GM12878 (cell line): ENCODE results near the gene DYNC2H1. TPM values are rescaled to one million over a fixed set of nuclear protein-coding genes. Genes with fewer than 3 reads are reported as not detected.

Source experiments
- ATAC-seq: fragments of 200-7000 bp; cut with Tn5 transposase; 3 replicates; pipeline ENCODE4 v1.9.1; 2020; ENCODE audit warnings: mild to moderate bottlenecking, moderate library complexity
- BruUV-seq: library from RNA; stranded (reverse); fragments of 400-500 nt; replicated peaks from 2 replicates; lab custom pipeline; 2021; lab: Mats Ljungman, UMichigan
- CTCF ChIA-PET: fragments of 300-600 bp; sonication (Branson Sonifier 250); formaldehyde crosslinking; extraction: SDS; loops from one replicate; lab custom pipeline; 2021; ENCODE audit warnings: inconsistent platforms; lab: Yijun Ruan, JAX
- POLR2A ChIA-PET: fragments of 350-600 bp; formaldehyde crosslinking; extraction: SDS; loops from one replicate; lab custom pipeline; 2021; ENCODE audit warnings: inconsistent platforms; lab: Charles Lee
- RAD21 ChIA-PET: fragments of 300-600 bp; sonication (Branson Sonifier 250); formaldehyde crosslinking; loops from one replicate; lab custom pipeline; 2023; ENCODE audit warnings: antibody characterized with exemption; ENCODE audit not compliant: unreplicated experiment; lab: Charles Lee
- SMC1A ChIA-PET: fragments of 300-600 bp; sonication (Branson Sonifier 250); formaldehyde crosslinking; loops from one replicate; lab custom pipeline; 2023; ENCODE audit not compliant: unreplicated experiment, uncharacterized antibody; lab: Charles Lee
- DNase-seq: peaks from one replicate; pipeline ENCODE4 v3.0.0-alpha.2; 2011; ENCODE audit warnings: low read depth, low spot score
- FAIRE-seq: peaks from 3 replicates; lab custom pipeline; 2011; peaks lifted over from hg19 to GRCh38; lab: Jason Lieb, UNC
- H2AFZ ChIP-seq: 2 replicates; pipeline ENCODE4 v1.6.0; 2011; ENCODE audit warnings: low read depth, low read length, control low read depth; ENCODE audit not compliant: control insufficient read depth
- H3K27ac ChIP-seq: 2 replicates; pipeline ENCODE4 v1.5.1; 2011; ENCODE audit warnings: control low read depth; ENCODE audit not compliant: control insufficient read depth, insufficient read depth
- H3K27me3 ChIP-seq, 2 experiments: replicated peaks in 1 of 2; 2 replicates each; pipeline versions ENCODE4 v1.6.0 to v1.6.1; 2011; ENCODE audit warnings: low read length in 1 of 2; ENCODE audit not compliant: control insufficient read depth in 2 of 2, insufficient read depth in 2 of 2
- H3K36me3 ChIP-seq, 2 experiments: 2 replicates each; pipeline ENCODE4 v1.5.1; 2011; ENCODE audit warnings: low read length in 1 of 2; ENCODE audit not compliant: control insufficient read depth in 2 of 2, insufficient read depth in 2 of 2
- H3K4me1 ChIP-seq: 2 replicates; pipeline ENCODE4 v1.6.1; 2011; ENCODE audit warnings: mild to moderate bottlenecking, low read length, moderate library complexity, mixed read lengths; ENCODE audit not compliant: control insufficient read depth, insufficient read depth
- H3K4me2 ChIP-seq: 2 replicates; pipeline ENCODE4 v1.6.0; 2011; ENCODE audit warnings: control low read depth; ENCODE audit not compliant: control insufficient read depth, insufficient read depth
- H3K4me3 ChIP-seq: fragments of 200-600 bp; sonication (generic); 2 replicates; pipeline ENCODE4 v1.5.1; 2016
- H3K79me2 ChIP-seq: 2 replicates; pipeline ENCODE4 v1.6.0; 2011; ENCODE audit warnings: low read length; ENCODE audit not compliant: control insufficient read depth, insufficient read depth
- H3K9ac ChIP-seq: 2 replicates; pipeline ENCODE4 v1.8.0; 2011; ENCODE audit warnings: low read length, control low read depth, mixed read lengths; ENCODE audit not compliant: control insufficient read depth, insufficient read depth
- H3K9me3 ChIP-seq: replicated peaks from 3 replicates; pipeline ENCODE4 v1.5.1; 2011; ENCODE audit warnings: mild to moderate bottlenecking, low read length; ENCODE audit not compliant: control insufficient read depth, insufficient read depth
- H4K20me1 ChIP-seq: 2 replicates; pipeline ENCODE4 v1.6.0; 2011; ENCODE audit not compliant: control insufficient read depth, insufficient read depth
- BHLHE40 ChIP-seq, 2 experiments: fragments of 450-650 bp in 1 of 2; IDR thresholded peaks; 2 replicates each; pipeline ENCODE4 v1.6.1; 2011 to 2017; ENCODE audit warnings: low read depth in 2 of 2, borderline replicate concordance in 1 of 2, improper control_type of control experiment in 1 of 2, low read length in 1 of 2, mild to moderate bottlenecking in 1 of 2
- CHD2 ChIP-seq: IDR thresholded peaks from 2 replicates; pipeline ENCODE4 v1.6.1; 2011; ENCODE audit warnings: low read depth, low read length, improper control_type of control experiment, borderline replicate concordance
- CREB1 ChIP-seq: IDR thresholded peaks from 2 replicates; pipeline ENCODE4 v1.6.1; 2012; ENCODE audit warnings: low read depth, mild to moderate bottlenecking, inconsistent platforms
- DPF2 ChIP-seq: fragments of 450-650 bp; IDR thresholded peaks from 2 replicates; pipeline ENCODE4 v1.6.1; 2017; ENCODE audit warnings: mild to moderate bottlenecking
- PAX8 ChIP-seq: fragments of 450-650 bp; IDR thresholded peaks from 2 replicates; pipeline ENCODE4 v1.6.1; 2017; ENCODE audit warnings: mild to moderate bottlenecking, moderate library complexity
- RAD21 ChIP-seq: IDR thresholded peaks from 2 replicates; pipeline ENCODE4 v1.6.1; 2011; ENCODE audit warnings: mild to moderate bottlenecking, low read depth, low read length, moderate library complexity; ENCODE audit not compliant: insufficient read depth
- RUNX3 ChIP-seq: IDR thresholded peaks from 2 replicates; pipeline ENCODE4 v1.6.1; 2012; ENCODE audit warnings: low read length, inconsistent platforms
- ZBED1 ChIP-seq: IDR thresholded peaks from 2 replicates; pipeline ENCODE4 v1.6.1; 2016; ENCODE audit warnings: borderline replicate concordance
- WGBS: methylation state at CpG from one replicate; pipeline ENCODE4 v1.1.6; 2016; ENCODE audit warnings: low lambda C conversion rate; ENCODE audit not compliant: insufficient replicate concordance, insufficient coverage; ENCODE audit errors: missing lambda C conversion rate; 5-methylcytosine and 5-hydroxymethylcytosine counted together
- in situ Hi-C: fragments of 300-500 bp; cut with MboI; formaldehyde crosslinking; loops from 9 replicates; pipeline ENCODE4 v1.14.3; 2018; ENCODE audit warnings: mixed read lengths
- intact Hi-C: fragments of 100-400 bp; cut with micrococcal nuclease; formaldehyde crosslinking; loops from one replicate; pipeline ENCODE4 v1.14.2; 2022; ENCODE audit not compliant: unreplicated experiment
- polyA plus RNA-seq, 11 experiments: library from polyadenylated mRNA; depleted of rRNA in 4 of 11; unstranded in 6 of 11; stranded (reverse) in 5 of 11; fragments of >200 nt; fragmentation: Nextera tagmentation in 4 of 11; fragmentation: Illumina TruSeq in 1 of 11; extraction: Ambion mirVana in 4 of 11; extraction: Trizol in 1 of 11; gene quantifications; 1 replicate in 1 of 11; 2 replicates in 10 of 11; pipeline versions ENCODE4 v1.2.1 to v1.2.3, GENCODE V29; 2011 to 2016; ENCODE audit warnings: inconsistent platforms in 2 of 11, missing spikeins in 2 of 11, low read depth in 1 of 11
- total RNA-seq, 4 experiments: library from RNA; depleted of rRNA in 3 of 4; stranded (reverse); fragments of >200 nt in 3 of 4; fragmentation: Illumina TruSeq in 1 of 4; extraction: Trizol in 1 of 4; gene quantifications; 2 replicates each; pipeline versions ENCODE4 v1.2.1 to v1.2.3, GENCODE V29; 2013 to 2021
- TF ChIP-seq, protein P1 (sequence below): fragments of 450-650 bp; IDR thresholded peaks from 2 replicates; pipeline ENCODE4 v1.6.1; 2018; ENCODE audit warnings: mild to moderate bottlenecking, low read depth, moderate library complexity; ENCODE audit not compliant: partially characterized antibody
- TF ChIP-seq, protein P2 (sequence below): fragments of 450-650 bp; IDR thresholded peaks from 2 replicates; pipeline ENCODE4 v1.6.1; 2017; ENCODE audit warnings: borderline replicate concordance
- TF ChIP-seq, protein P3 (sequence below): fragments of 450-650 bp; IDR thresholded peaks from 2 replicates; pipeline ENCODE4 v1.6.1; 2017; ENCODE audit warnings: mild to moderate bottlenecking, moderate library complexity
- TF ChIP-seq, protein P4 (sequence below): fragments of 450-650 bp; IDR thresholded peaks from 2 replicates; pipeline ENCODE4 v1.6.1; 2018; ENCODE audit warnings: borderline replicate concordance, mild to moderate bottlenecking; ENCODE audit not compliant: partially characterized antibody

Gene DYNC2H1
- total and polyA plus RNA-seq, 10 of the 15 experiments (the other 5 are each of a cell fraction or from before 2014, with no cell fraction given): 0.12 to 3.9 (median 0.23) TPM; not detected in 2

DNA sequence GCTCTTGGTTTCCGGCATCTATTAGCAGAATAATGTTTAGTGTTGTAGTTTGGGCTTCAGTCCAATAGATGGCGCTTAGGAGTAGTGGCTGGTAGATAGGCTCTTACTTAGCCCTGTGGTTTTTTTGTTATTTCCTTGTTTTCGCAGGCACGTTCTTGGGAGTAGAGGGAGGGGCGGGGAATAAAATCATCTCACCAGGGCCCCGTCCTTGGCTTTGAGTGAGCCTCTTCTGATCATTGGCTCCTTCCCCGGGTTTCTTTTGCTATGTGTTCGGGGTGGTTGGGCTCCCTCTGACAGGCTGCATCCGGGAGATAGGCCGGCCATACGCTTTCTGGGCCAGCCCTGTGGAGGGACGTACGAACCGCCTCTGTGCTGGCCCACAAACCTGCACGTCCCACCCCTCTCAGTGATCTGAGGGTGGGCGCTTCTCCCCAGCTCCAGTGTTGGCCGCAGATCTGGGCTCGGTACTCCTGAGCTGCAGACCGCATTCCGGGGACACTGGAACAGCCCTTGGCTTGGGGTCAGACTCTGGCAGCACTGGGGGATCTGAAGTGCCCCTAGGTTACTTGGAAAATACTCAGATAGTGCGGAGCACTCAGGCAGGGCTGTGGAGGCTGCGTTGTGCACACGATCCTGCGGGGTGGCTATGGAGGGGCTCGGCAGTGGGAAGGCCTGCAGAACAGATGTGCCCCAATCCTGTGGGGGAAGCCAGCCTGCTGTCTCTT is 217.0 kb downstream of the DYNC2H1 start:
- DNase-seq: peak; percentile 17
- no peaks in the 10 kb centered on the region for H3K79me2 ChIP-seq
- ATAC-seq: peak; percentile 97
- FAIRE-seq: peak; percentile 56
- H3K9ac ChIP-seq: no peak overlapping the region
- peak overlapping the region; percentile 58 for H2AFZ ChIP-seq
- H4K20me1 ChIP-seq: no peaks in the 10 kb centered on the region
- CTCF ChIA-PET: interaction anchor here (0.6 to 2.0 kb wide), 8 partner anchors 11 to 1287 kb away, joined by 3 to 17 read pairs (median 4); no protein-coding TSS in a partner anchor
- BruUV-seq: no TSS peak
- RAD21 ChIA-PET: no interaction called here
- in situ Hi-C loops (loop anchor here (5.0 kb wide), 1 partner anchor 276 kb away; no protein-coding TSS in a partner anchor), intact Hi-C loops (loop anchor here (2.0 kb wide), 1 partner anchor 275 kb away; no protein-coding TSS in a partner anchor)
- H3K4me2 ChIP-seq: no peak overlapping the region
- H3K9me3 ChIP-seq: no peaks in the 10 kb centered on the region
- H3K36me3 ChIP-seq: no peaks in the 10 kb centered on the region
- no peak overlapping the region for H3K27ac ChIP-seq
- SMC1A ChIA-PET: interaction anchor here (0.7 to 1.4 kb wide), 4 partner anchors 9 to 276 kb away, joined by 3 read pairs; no protein-coding TSS in a partner anchor
- POLR2A ChIA-PET: no interaction called here
- no peaks in the 10 kb centered on the region for H3K27me3 ChIP-seq
- no peak overlapping the region for H3K4me3 ChIP-seq
- H3K4me1 ChIP-seq: no peaks in the 10 kb centered on the region
- 48% methylated on average over 25 of the region's 25 CpGs for WGBS
- TF ChIP-seq, protein P1, sequence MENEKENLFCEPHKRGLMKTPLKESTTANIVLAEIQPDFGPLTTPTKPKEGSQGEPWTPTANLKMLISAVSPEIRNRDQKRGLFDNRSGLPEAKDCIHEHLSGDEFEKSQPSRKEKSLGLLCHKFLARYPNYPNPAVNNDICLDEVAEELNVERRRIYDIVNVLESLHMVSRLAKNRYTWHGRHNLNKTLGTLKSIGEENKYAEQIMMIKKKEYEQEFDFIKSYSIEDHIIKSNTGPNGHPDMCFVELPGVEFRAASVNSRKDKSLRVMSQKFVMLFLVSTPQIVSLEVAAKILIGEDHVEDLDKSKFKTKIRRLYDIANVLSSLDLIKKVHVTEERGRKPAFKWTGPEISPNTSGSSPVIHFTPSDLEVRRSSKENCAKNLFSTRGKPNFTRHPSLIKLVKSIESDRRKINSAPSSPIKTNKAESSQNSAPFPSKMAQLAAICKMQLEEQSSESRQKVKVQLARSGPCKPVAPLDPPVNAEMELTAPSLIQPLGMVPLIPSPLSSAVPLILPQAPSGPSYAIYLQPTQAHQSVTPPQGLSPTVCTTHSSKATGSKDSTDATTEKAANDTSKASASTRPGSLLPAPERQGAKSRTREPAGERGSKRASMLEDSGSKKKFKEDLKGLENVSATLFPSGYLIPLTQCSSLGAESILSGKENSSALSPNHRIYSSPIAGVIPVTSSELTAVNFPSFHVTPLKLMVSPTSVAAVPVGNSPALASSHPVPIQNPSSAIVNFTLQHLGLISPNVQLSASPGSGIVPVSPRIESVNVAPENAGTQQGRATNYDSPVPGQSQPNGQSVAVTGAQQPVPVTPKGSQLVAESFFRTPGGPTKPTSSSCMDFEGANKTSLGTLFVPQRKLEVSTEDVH: no peak
- TF ChIP-seq CHD2 (no peak), ZBED1 (no peak), DPF2 (no peak), CREB1 (no peak), RUNX3 (peak; percentile 52), RAD21 (peak; percentile 73), BHLHE40 (IDR thresholded peaks at IDR 0.05; ENCODE audit: borderline replicate concordance in 1 of 2, low read depth in 2 of 2, low read length in 1 of 2) (peak; percentile 53 to 68), PAX8 (no peak)
- TF ChIP-seq, protein P2, sequence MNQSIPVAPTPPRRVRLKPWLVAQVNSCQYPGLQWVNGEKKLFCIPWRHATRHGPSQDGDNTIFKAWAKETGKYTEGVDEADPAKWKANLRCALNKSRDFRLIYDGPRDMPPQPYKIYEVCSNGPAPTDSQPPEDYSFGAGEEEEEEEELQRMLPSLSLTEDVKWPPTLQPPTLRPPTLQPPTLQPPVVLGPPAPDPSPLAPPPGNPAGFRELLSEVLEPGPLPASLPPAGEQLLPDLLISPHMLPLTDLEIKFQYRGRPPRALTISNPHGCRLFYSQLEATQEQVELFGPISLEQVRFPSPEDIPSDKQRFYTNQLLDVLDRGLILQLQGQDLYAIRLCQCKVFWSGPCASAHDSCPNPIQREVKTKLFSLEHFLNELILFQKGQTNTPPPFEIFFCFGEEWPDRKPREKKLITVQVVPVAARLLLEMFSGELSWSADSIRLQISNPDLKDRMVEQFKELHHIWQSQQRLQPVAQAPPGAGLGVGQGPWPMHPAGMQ: no peak
- TF ChIP-seq, protein P3, sequence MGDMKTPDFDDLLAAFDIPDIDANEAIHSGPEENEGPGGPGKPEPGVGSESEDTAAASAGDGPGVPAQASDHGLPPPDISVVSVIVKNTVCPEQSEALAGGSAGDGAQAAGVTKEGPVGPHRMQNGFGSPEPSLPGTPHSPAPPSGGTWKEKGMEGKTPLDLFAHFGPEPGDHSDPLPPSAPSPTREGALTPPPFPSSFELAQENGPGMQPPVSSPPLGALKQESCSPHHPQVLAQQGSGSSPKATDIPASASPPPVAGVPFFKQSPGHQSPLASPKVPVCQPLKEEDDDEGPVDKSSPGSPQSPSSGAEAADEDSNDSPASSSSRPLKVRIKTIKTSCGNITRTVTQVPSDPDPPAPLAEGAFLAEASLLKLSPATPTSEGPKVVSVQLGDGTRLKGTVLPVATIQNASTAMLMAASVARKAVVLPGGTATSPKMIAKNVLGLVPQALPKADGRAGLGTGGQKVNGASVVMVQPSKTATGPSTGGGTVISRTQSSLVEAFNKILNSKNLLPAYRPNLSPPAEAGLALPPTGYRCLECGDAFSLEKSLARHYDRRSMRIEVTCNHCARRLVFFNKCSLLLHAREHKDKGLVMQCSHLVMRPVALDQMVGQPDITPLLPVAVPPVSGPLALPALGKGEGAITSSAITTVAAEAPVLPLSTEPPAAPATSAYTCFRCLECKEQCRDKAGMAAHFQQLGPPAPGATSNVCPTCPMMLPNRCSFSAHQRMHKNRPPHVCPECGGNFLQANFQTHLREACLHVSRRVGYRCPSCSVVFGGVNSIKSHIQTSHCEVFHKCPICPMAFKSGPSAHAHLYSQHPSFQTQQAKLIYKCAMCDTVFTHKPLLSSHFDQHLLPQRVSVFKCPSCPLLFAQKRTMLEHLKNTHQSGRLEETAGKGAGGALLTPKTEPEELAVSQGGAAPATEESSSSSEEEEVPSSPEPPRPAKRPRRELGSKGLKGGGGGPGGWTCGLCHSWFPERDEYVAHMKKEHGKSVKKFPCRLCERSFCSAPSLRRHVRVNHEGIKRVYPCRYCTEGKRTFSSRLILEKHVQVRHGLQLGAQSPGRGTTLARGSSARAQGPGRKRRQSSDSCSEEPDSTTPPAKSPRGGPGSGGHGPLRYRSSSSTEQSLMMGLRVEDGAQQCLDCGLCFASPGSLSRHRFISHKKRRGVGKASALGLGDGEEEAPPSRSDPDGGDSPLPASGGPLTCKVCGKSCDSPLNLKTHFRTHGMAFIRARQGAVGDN: no peak
- TF ChIP-seq, protein P4, sequence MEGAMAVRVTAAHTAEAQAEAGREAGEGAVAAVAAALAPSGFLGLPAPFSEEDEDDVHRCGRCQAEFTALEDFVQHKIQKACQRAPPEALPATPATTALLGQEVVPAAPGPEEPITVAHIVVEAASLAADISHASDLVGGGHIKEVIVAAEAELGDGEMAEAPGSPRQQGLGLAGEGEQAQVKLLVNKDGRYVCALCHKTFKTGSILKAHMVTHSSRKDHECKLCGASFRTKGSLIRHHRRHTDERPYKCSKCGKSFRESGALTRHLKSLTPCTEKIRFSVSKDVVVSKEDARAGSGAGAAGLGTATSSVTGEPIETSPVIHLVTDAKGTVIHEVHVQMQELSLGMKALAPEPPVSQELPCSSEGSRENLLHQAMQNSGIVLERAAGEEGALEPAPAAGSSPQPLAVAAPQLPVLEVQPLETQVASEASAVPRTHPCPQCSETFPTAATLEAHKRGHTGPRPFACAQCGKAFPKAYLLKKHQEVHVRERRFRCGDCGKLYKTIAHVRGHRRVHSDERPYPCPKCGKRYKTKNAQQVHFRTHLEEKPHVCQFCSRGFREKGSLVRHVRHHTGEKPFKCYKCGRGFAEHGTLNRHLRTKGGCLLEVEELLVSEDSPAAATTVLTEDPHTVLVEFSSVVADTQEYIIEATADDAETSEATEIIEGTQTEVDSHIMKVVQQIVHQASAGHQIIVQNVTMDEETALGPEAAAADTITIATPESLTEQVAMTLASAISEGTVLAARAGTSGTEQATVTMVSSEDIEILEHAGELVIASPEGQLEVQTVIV: no peak
